GM12878 (cell line): ENCODE data around the gene GGT7. TPM values are rescaled to one million over a fixed set of nuclear protein-coding genes. Genes with fewer than 3 reads are reported as not detected.

Experiments
- CUX1 ChIP-seq: IDR thresholded peaks from 2 replicates; pipeline ENCODE4 v1.6.1; 2012; ENCODE audit warnings: improper control_type of control experiment, low read depth, low read length; ENCODE audit not compliant: insufficient replicate concordance
- ESRRA ChIP-seq: IDR thresholded peaks from 2 replicates; pipeline ENCODE4 v1.6.1; 2012; ENCODE audit warnings: mild to moderate bottlenecking, low read length, improper control_type of control experiment
- KAT2A ChIP-seq: conservative IDR thresholded peaks from 2 replicates; pipeline ENCODE4 v1.6.1; 2011; ENCODE audit warnings: low read depth, low read length; ENCODE audit not compliant: control insufficient read depth
- NBN ChIP-seq: fragments of 450-650 bp; IDR thresholded peaks from 2 replicates; pipeline ENCODE4 v1.6.1; 2016
- RBBP5 ChIP-seq: fragments of 200-600 bp; sonication (generic); conservative IDR thresholded peaks from 2 replicates; pipeline ENCODE4 v1.6.1; 2016
- SMAD1 ChIP-seq: fragments of 450-650 bp; IDR thresholded peaks from 2 replicates; pipeline ENCODE4 v1.6.1; 2018; ENCODE audit warnings: mild to moderate bottlenecking, low read depth; ENCODE audit not compliant: partially characterized antibody
- ZNF274 ChIP-seq: IDR thresholded peaks from one replicate; pipeline ENCODE4 v1.8.0; 2011; ENCODE audit not compliant: insufficient read length, insufficient read depth
- ZNF384 ChIP-seq: IDR thresholded peaks from 2 replicates; pipeline ENCODE4 v1.6.1; 2012; ENCODE audit warnings: low read depth, mild to moderate bottlenecking, low read length, improper control_type of control experiment, borderline replicate concordance
- ZNF592 ChIP-seq: fragments of 450-650 bp; IDR thresholded peaks from 2 replicates; pipeline ENCODE4 v1.6.1; 2017; ENCODE audit warnings: mild to moderate bottlenecking, moderate library complexity
- ZSCAN29 ChIP-seq: fragments of 450-650 bp; IDR thresholded peaks from 2 replicates; pipeline ENCODE4 v1.6.1; 2017; ENCODE audit warnings: mild to moderate bottlenecking, moderate library complexity
- polyA plus RNA-seq, 11 experiments: library from polyadenylated mRNA; depleted of rRNA in 4 of 11; unstranded in 6 of 11; stranded (reverse) in 5 of 11; fragments of >200 nt; fragmentation: Nextera tagmentation in 4 of 11; fragmentation: Illumina TruSeq in 1 of 11; extraction: Ambion mirVana in 4 of 11; extraction: Trizol in 1 of 11; gene quantifications; 1 replicate in 1 of 11; 2 replicates in 10 of 11; pipeline versions ENCODE4 v1.2.1 to v1.2.3, GENCODE V29; 2011 to 2016; ENCODE audit warnings: inconsistent platforms in 2 of 11, missing spikeins in 2 of 11, low read depth in 1 of 11
- total RNA-seq, 4 experiments: library from RNA; depleted of rRNA in 3 of 4; stranded (reverse); fragments of >200 nt in 3 of 4; fragmentation: Illumina TruSeq in 1 of 4; extraction: Trizol in 1 of 4; gene quantifications; 2 replicates each; pipeline versions ENCODE4 v1.2.1 to v1.2.3, GENCODE V29; 2013 to 2021
- TF ChIP-seq, protein P1 (sequence below): fragments of 150-350 bp; IDR thresholded peaks from 2 replicates; pipeline ENCODE4 v1.6.1; 2016; ENCODE audit warnings: low read depth, low read length
- TF ChIP-seq, protein P2 (sequence below): fragments of 450-650 bp; IDR thresholded peaks from 2 replicates; pipeline ENCODE4 v1.6.1; 2017; ENCODE audit warnings: mild to moderate bottlenecking, low read depth, inconsistent platforms; ENCODE audit not compliant: poor library complexity, severe bottlenecking

GGT7 gene
- total and polyA plus RNA-seq, 10 of the 15 experiments (the other 5 are each of a cell fraction or from before 2014, with no cell fraction given) = 0.02 to 14.7 (median 5.3) TPM

- TF ChIP-seq, protein P1, sequence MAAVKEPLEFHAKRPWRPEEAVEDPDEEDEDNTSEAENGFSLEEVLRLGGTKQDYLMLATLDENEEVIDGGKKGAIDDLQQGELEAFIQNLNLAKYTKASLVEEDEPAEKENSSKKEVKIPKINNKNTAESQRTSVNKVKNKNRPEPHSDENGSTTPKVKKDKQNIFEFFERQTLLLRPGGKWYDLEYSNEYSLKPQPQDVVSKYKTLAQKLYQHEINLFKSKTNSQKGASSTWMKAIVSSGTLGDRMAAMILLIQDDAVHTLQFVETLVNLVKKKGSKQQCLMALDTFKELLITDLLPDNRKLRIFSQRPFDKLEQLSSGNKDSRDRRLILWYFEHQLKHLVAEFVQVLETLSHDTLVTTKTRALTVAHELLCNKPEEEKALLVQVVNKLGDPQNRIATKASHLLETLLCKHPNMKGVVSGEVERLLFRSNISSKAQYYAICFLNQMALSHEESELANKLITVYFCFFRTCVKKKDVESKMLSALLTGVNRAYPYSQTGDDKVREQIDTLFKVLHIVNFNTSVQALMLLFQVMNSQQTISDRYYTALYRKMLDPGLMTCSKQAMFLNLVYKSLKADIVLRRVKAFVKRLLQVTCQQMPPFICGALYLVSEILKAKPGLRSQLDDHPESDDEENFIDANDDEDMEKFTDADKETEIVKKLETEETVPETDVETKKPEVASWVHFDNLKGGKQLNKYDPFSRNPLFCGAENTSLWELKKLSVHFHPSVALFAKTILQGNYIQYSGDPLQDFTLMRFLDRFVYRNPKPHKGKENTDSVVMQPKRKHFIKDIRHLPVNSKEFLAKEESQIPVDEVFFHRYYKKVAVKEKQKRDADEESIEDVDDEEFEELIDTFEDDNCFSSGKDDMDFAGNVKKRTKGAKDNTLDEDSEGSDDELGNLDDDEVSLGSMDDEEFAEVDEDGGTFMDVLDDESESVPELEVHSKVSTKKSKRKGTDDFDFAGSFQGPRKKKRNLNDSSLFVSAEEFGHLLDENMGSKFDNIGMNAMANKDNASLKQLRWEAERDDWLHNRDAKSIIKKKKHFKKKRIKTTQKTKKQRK = no peak
- TF ChIP-seq RBBP5 (no peak), NBN (0 out of 2 replicates have a peak, but pooled peaks have one; percentile 33), CUX1 (no peak), SMAD1 (no peak), ZSCAN29 (no peak), ESRRA (no peak), KAT2A (no peak), ZNF384 (no peak), ZNF274 (no peak), ZNF592 (no peak)
- TF ChIP-seq, protein P2, sequence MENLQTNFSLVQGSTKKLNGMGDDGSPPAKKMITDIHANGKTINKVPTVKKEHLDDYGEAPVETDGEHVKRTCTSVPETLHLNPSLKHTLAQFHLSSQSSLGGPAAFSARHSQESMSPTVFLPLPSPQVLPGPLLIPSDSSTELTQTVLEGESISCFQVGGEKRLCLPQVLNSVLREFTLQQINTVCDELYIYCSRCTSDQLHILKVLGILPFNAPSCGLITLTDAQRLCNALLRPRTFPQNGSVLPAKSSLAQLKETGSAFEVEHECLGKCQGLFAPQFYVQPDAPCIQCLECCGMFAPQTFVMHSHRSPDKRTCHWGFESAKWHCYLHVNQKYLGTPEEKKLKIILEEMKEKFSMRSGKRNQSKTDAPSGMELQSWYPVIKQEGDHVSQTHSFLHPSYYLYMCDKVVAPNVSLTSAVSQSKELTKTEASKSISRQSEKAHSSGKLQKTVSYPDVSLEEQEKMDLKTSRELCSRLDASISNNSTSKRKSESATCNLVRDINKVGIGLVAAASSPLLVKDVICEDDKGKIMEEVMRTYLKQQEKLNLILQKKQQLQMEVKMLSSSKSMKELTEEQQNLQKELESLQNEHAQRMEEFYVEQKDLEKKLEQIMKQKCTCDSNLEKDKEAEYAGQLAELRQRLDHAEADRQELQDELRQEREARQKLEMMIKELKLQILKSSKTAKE = no peak
These were observed 1.5 kb upstream of the GGT7 start (continued) for GRCh38 chr20:34874094-34874654.
